ENCODE data around the gene INF2.
"Not testable (repeated sequence)": the region's sequence is repeated elsewhere in the genome, so short reads cannot be mapped to it uniquely, and the experiment has no call there.

INF2 gene

GRCh38 chr14:104734991-104735779 is 45.8 kb downstream of the INF2 start:
- no peak for DNase-seq (ENCODE audit: low read depth, low spot score)

GRCh38 chr14:104735830-104736642 is 46.6 kb downstream of the INF2 start:
- DNase-seq (ENCODE audit: low read depth, low spot score): no peak

GRCh38 chr14:104738375-104739019 is 49.1 kb downstream of the INF2 start:
- no peak for DNase-seq (ENCODE audit: low read depth, low spot score)

GRCh38 chr14:104739026-104739425 is 49.6 kb downstream of the INF2 start:
- DNase-seq (ENCODE audit: low read depth, low spot score): no peak

- no peak for DNase-seq (ENCODE audit: low read depth, low spot score)
Observed at GRCh38 chr14:104739546-104740516, 50.4 kb downstream of the INF2 start.

GRCh38 chr14:104741108-104741802 is 51.8 kb downstream of the INF2 start:
- no peak for DNase-seq (ENCODE audit: low read depth, low spot score)

- DNase-seq (ENCODE audit: low read depth, low spot score): no peak
Observed at GRCh38 chr14:104741803-104742251, 52.4 kb downstream of the INF2 start.

- no peak for DNase-seq (ENCODE audit: low read depth, low spot score)
Observed at GRCh38 chr14:104742586-104743455, 53.4 kb downstream of the INF2 start.

- DNase-seq (ENCODE audit: low read depth, low spot score): no peak
Observed at GRCh38 chr14:104743461-104744380, 54.3 kb downstream of the INF2 start.

GRCh38 chr14:104744484-104744883 is 55.1 kb downstream of the INF2 start:
- DNase-seq (ENCODE audit: low read depth, low spot score): no peak

- DNase-seq (ENCODE audit: low read depth, low spot score): no peak
Observed at GRCh38 chr14:104745431-104745830, 56.0 kb downstream of the INF2 start.

- DNase-seq (ENCODE audit: low read depth, low spot score): no peak
Observed at GRCh38 chr14:104746071-104746545, 56.7 kb downstream of the INF2 start.

GRCh38 chr14:104746934-104747481 is 57.6 kb downstream of the INF2 start:
- no peak for DNase-seq (ENCODE audit: low read depth, low spot score)

GRCh38 chr14:104747876-104748275 is 58.5 kb downstream of the INF2 start:
- no peak for DNase-seq (ENCODE audit: low read depth, low spot score)

- peak; percentile 26 for DNase-seq (ENCODE audit: low read depth, low spot score)
Observed at GRCh38 chr14:104749111-104749649, 59.8 kb downstream of the INF2 start.

- peak; percentile 44 for DNase-seq (ENCODE audit: low read depth, low spot score)
Observed at GRCh38 chr14:104750056-104750752, 60.8 kb downstream of the INF2 start.

GRCh38 chr14:104750753-104751057 is 61.3 kb downstream of the INF2 start:
- DNase-seq (ENCODE audit: low read depth, low spot score): not testable (repeated sequence)

Measured in smooth muscle cell of the brain vasculature (primary cell).